Measurements from ENCODE around the gene C1orf159.

C1orf159 gene

GRCh38 chr1:1146026-1146425 lies 30.1 kb upstream of the C1orf159 start:
- Mint-ChIP-seq H3K4me1 (peaks cover 8% of the 10 kb centered on the region), H3K4me3 (no peak overlapping the region), H3K27ac (no peak overlapping the region), H3K27me3 (ENCODE audit: low read depth, poor library complexity) (peaks cover 12% of the 10 kb centered on the region), H3K9me3 (no peaks in the 10 kb centered on the region), H3K36me3 (ENCODE audit: low read depth) (no peaks in the 10 kb centered on the region)
- no peak for DNase-seq
- no peak for TF ChIP-seq CTCF (IDR thresholded peaks at IDR 0.05)

- no peaks in the 10 kb centered on the region for H3K9me3 Mint-ChIP-seq
- DNase-seq = no peak
- TF ChIP-seq CTCF (IDR thresholded peaks at IDR 0.05) = no peak
- H3K27me3 Mint-ChIP-seq (ENCODE audit: low read depth, poor library complexity) = peaks cover 12% of the 10 kb centered on the region
- no peak overlapping the region for H3K27ac Mint-ChIP-seq
- peaks cover 8% of the 10 kb centered on the region for H3K4me1 Mint-ChIP-seq
- no peak overlapping the region for H3K4me3 Mint-ChIP-seq
- H3K36me3 Mint-ChIP-seq (ENCODE audit: low read depth) = no peaks in the 10 kb centered on the region
Observed at GRCh38 chr1:1145547-1145914, 29.6 kb upstream of the C1orf159 start.

GRCh38 chr1:1144843-1145546 lies 29.1 kb upstream of the C1orf159 start:
- Mint-ChIP-seq H3K9me3 (no peaks in the 10 kb centered on the region), H3K4me1 (peaks cover 8% of the 10 kb centered on the region), H3K36me3 (ENCODE audit: low read depth) (no peaks in the 10 kb centered on the region), H3K27me3 (ENCODE audit: low read depth, poor library complexity) (peaks cover 12% of the 10 kb centered on the region), H3K4me3 (no peak overlapping the region), H3K27ac (no peak overlapping the region)
- no peak for DNase-seq
- TF ChIP-seq CTCF (IDR thresholded peaks at IDR 0.05) = no peak

GRCh38 chr1:1144122-1144842 lies 28.4 kb upstream of the C1orf159 start:
- no peaks in the 10 kb centered on the region for H3K9me3 Mint-ChIP-seq
- H3K27ac Mint-ChIP-seq = no peak overlapping the region
- H3K36me3 Mint-ChIP-seq (ENCODE audit: low read depth) = no peaks in the 10 kb centered on the region

GRCh38 chr1:1143636-1144035 lies 27.7 kb upstream of the C1orf159 start:
- Mint-ChIP-seq H3K4me3 (no peak overlapping the region), H3K27ac (no peak overlapping the region), H3K27me3 (ENCODE audit: low read depth, poor library complexity) (peaks cover 15% of the 10 kb centered on the region), H3K9me3 (no peaks in the 10 kb centered on the region), H3K4me1 (peaks cover 8% of the 10 kb centered on the region), H3K36me3 (ENCODE audit: low read depth) (no peaks in the 10 kb centered on the region)
- DNase-seq = no peak
- no peak for TF ChIP-seq CTCF (IDR thresholded peaks at IDR 0.05)

More at GRCh38 chr1:1144122-1144842, 28.4 kb upstream of the C1orf159 start:
- no peak for DNase-seq
- Mint-ChIP-seq H3K4me3 (no peak overlapping the region), H3K27me3 (ENCODE audit: low read depth, poor library complexity) (peaks cover 12% of the 10 kb centered on the region), H3K4me1 (peaks cover 8% of the 10 kb centered on the region)
- TF ChIP-seq CTCF (IDR thresholded peaks at IDR 0.05) = no peak

Data from nephron progenitor cell (in vitro differentiated cells).